ENCODE measurements around the gene FAM118B. TPM values are rescaled to one million over a fixed set of nuclear protein-coding genes. Genes with fewer than 3 reads are reported as not detected.

Gene FAM118B
- total RNA-seq, 3 donors from 2014 or later (not counting 1 experiment from before 2014, with no cell fraction given), result 5.4 to 9.7 (median 7.8) TPM

- DNase-seq (no peak), ATAC-seq (no peak)
- H3K9me3 ChIP-seq (ENCODE audit: control insufficient read depth, insufficient read depth, low read length), result no peaks in the 10 kb centered on the region
- H3K4me1 ChIP-seq (ENCODE audit: control insufficient read depth, insufficient read depth, low read length), result no peaks in the 10 kb centered on the region
- no peaks in the 10 kb centered on the region for H3K36me3 Mint-ChIP-seq
- intact Hi-C loops (cut with micrococcal nuclease), result no loop called here
- H3K27me3 ChIP-seq (ENCODE audit: control insufficient read depth, insufficient read depth, low read length), result no peaks in the 10 kb centered on the region
- H3K4me3 Mint-ChIP-seq, result no peak overlapping the region
- TF ChIP-seq, protein P1, sequence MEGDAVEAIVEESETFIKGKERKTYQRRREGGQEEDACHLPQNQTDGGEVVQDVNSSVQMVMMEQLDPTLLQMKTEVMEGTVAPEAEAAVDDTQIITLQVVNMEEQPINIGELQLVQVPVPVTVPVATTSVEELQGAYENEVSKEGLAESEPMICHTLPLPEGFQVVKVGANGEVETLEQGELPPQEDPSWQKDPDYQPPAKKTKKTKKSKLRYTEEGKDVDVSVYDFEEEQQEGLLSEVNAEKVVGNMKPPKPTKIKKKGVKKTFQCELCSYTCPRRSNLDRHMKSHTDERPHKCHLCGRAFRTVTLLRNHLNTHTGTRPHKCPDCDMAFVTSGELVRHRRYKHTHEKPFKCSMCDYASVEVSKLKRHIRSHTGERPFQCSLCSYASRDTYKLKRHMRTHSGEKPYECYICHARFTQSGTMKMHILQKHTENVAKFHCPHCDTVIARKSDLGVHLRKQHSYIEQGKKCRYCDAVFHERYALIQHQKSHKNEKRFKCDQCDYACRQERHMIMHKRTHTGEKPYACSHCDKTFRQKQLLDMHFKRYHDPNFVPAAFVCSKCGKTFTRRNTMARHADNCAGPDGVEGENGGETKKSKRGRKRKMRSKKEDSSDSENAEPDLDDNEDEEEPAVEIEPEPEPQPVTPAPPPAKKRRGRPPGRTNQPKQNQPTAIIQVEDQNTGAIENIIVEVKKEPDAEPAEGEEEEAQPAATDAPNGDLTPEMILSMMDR (IDR thresholded peaks at IDR 0.05), result no peak
- no peak overlapping the region for H3K4me3 ChIP-seq (ENCODE audit: low read length)
- 89% methylated on average over 22 of the region's 22 CpGs for WGBS (ENCODE audit: insufficient coverage)
- H3K27ac Mint-ChIP-seq, result no peak overlapping the region
- no peak overlapping the region for H3K27ac ChIP-seq (ENCODE audit: low read length)
- peaks cover 0 to 5% of the 10 kb centered on the region in 2 donors for H3K4me1 Mint-ChIP-seq
- no peaks in the 10 kb centered on the region for H3K9me3 Mint-ChIP-seq
- H3K36me3 ChIP-seq (ENCODE audit: control insufficient read depth, insufficient read depth, low read length), result peaks cover 15% of the 10 kb centered on the region
- no peaks in the 10 kb centered on the region for H3K27me3 Mint-ChIP-seq (ENCODE audit: low read depth in 2 of 2)
These were observed 22.3 kb upstream of the FAM118B start for GRCh38 chr11:126189109-126189929.

DNA sequence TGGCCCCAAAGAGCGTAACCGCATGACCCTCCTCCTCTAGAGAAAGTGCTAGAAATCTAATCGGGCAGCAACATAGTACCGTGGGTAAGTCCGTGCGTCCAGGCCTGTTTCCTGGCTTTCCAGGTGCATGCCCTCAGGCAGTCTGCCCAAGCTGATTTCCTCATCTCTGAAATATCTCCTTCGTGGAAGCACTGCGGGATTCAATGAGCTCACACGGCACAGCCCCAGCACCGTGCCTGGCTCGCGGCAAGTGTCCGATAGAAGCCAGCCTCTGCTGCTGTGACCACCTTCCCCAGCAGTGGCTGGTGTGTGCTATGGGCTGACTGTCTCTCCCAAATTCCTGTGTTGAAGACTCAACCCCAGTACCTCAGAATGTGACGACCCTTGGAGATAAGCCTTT is 20.8 kb upstream of the FAM118B start:
- TF ChIP-seq, protein P1 (IDR thresholded peaks at IDR 0.05), result no peak

GRCh38 chr11:126191379-126192073 is 20.1 kb upstream of the FAM118B start:
- Histone ChIP-seq H3K27ac (ENCODE audit: low read length) (no peak overlapping the region), H3K4me1 (ENCODE audit: control insufficient read depth, insufficient read depth, low read length) (no peaks in the 10 kb centered on the region), H3K27me3 (ENCODE audit: control insufficient read depth, insufficient read depth, low read length) (no peaks in the 10 kb centered on the region), H3K36me3 (ENCODE audit: control insufficient read depth, insufficient read depth, low read length) (peaks cover 20% of the 10 kb centered on the region), H3K9me3 (ENCODE audit: control insufficient read depth, insufficient read depth, low read length) (no peaks in the 10 kb centered on the region), H3K4me3 (ENCODE audit: low read length) (no peak overlapping the region)
- Mint-ChIP-seq H3K4me1 (peaks cover 0 to 5% of the 10 kb centered on the region in 2 donors), H3K9me3 (no peaks in the 10 kb centered on the region), H3K27me3 (ENCODE audit: low read depth in 2 of 2) (no peaks in the 10 kb centered on the region), H3K27ac (no peak overlapping the region), H3K36me3 (peaks cover 16% of the 10 kb centered on the region), H3K4me3 (no peak overlapping the region)
- TF ChIP-seq, protein P1 (IDR thresholded peaks at IDR 0.05), result no peak
- no peak for ATAC-seq
- intact Hi-C loops (cut with micrococcal nuclease), result no loop called here
- 94% methylated on average over 11 of the region's 11 CpGs for WGBS (ENCODE audit: insufficient coverage)
- no peak for DNase-seq

More for the DNA sequence above, 20.8 kb upstream of the FAM118B start:
- Mint-ChIP-seq H3K9me3 (no peaks in the 10 kb centered on the region), H3K27ac (no peak overlapping the region), H3K36me3 (peaks cover 10% of the 10 kb centered on the region), H3K4me3 (no peak overlapping the region), H3K27me3 (ENCODE audit: low read depth in 2 of 2) (no peaks in the 10 kb centered on the region), H3K4me1 (peaks cover 0 to 5% of the 10 kb centered on the region in 2 donors)
- intact Hi-C loops (cut with micrococcal nuclease), result no loop called here
- DNase-seq (no peak), ATAC-seq (no peak)
- no peaks in the 10 kb centered on the region for H3K4me1 ChIP-seq (ENCODE audit: control insufficient read depth, insufficient read depth, low read length)
- H3K27ac ChIP-seq (ENCODE audit: low read length), result no peak overlapping the region
- 93% methylated on average over 14 of the region's 14 CpGs for WGBS (ENCODE audit: insufficient coverage)
- H3K27me3 ChIP-seq (ENCODE audit: control insufficient read depth, insufficient read depth, low read length), result no peaks in the 10 kb centered on the region
- H3K9me3 ChIP-seq (ENCODE audit: control insufficient read depth, insufficient read depth, low read length), result no peaks in the 10 kb centered on the region
- peaks cover 16% of the 10 kb centered on the region for H3K36me3 ChIP-seq (ENCODE audit: control insufficient read depth, insufficient read depth, low read length)
- no peak overlapping the region for H3K4me3 ChIP-seq (ENCODE audit: low read length)

Measured in natural killer cell (primary cell).